Adrenal gland (tissue), 12 donors: ENCODE measurements around the gene TDRD7. TPM values are rescaled to one million over a fixed set of nuclear protein-coding genes. Genes with fewer than 3 reads are reported as not detected.

ENCODE experiments used
- DNase-seq, 7 donors: peaks; one replicate each; pipeline ENCODE4 v3.0.0-alpha.2; 2019 to 2020
- H3K27ac ChIP-seq, 5 donors: fragments of 200-600 bp; sonication (generic) in 4 of 5; 1 replicate in 3 of 5; 2 replicates in 2 of 5; pipeline versions ENCODE4 v1.5.1 to v1.8.0; 2016 to 2020; ENCODE audit warnings: mild to moderate bottlenecking in 1 of 5
- H3K27me3 ChIP-seq: fragments of 200-600 bp; 2 replicates; pipeline ENCODE4 v1.8.0; 2021
- H3K36me3 ChIP-seq, 2 donors: fragments of 200-600 bp; replicated peaks in 1 of 2; 1 replicate in 1 of 2; 2 replicates in 1 of 2; pipeline versions ENCODE4 v1.5.1 to v1.8.0; 2018 to 2022
- H3K4me1 ChIP-seq, 2 donors: fragments of 200-600 bp; replicated peaks in 1 of 2; 1 replicate in 1 of 2; 2 replicates in 1 of 2; pipeline versions ENCODE4 v1.5.1 to v1.8.0; 2018 to 2021
- H3K4me3 ChIP-seq, 4 donors: fragments of 200-600 bp; sonication (generic) in 3 of 4; one replicate each; pipeline ENCODE4 v1.5.1; 2016 to 2018
- H3K9me3 ChIP-seq, 3 donors: fragments of 200-600 bp; sonication (generic) in 1 of 3; replicated peaks in 1 of 3; 1 replicate in 2 of 3; 2 replicates in 1 of 3; pipeline versions ENCODE4 v1.5.1 to v1.8.0; 2016 to 2021
- POLR2A ChIP-seq, 2 donors: fragments of 450-650 bp; IDR thresholded peaks; one replicate each; pipeline ENCODE4 v1.6.1; 2017; ENCODE audit warnings: antibody characterized with exemption in 2 of 2, mild to moderate bottlenecking in 2 of 2, moderate library complexity in 1 of 2
- WGBS, 4 donors: extraction: QIAGEN DNeasy Blood & Tissue Kit in 2 of 4; methylation state at CpG; one replicate each; pipeline versions ENCODE4 v1.1.5 to v1.1.7; 2013 to 2017; 5-methylcytosine and 5-hydroxymethylcytosine counted together
- intact Hi-C, 2 donors: fragments of 100-400 bp; cut with DNase I; formaldehyde crosslinking; loops; one replicate each; pipeline versions ENCODE4 v1.14.1 to v1.15.0; 2022 to 2023
- polyA plus RNA-seq, 3 donors: library from polyadenylated mRNA; stranded (reverse); fragments of 200-250 nt in 2 of 3; fragments of 350-450 nt in 1 of 3; fragmentation: Illumina TruSeq in 1 of 3; extraction: RNeasy Lipid Tissue Mini Kit (QIAGEN cat#74804) in 1 of 3; gene quantifications; one replicate each; pipeline ENCODE4 v1.2.3, GENCODE V29; 2013 to 2014
- total RNA-seq, 9 donors: library from RNA; depleted of rRNA in 4 of 9; stranded (reverse); fragments of >200 nt in 4 of 9; fragments of 120-200 nt in 1 of 9; fragmentation: NEBNext Ultra II Directional in 1 of 9; extraction: Animal tissue kit (Norgen Biotek cat#: 25700) in 1 of 9; gene quantifications; one replicate each; pipeline versions ENCODE4 v1.1.0 to v1.2.4, GENCODE V29; 2013 to 2023
- TF ChIP-seq, protein P1 (sequence below), 6 experiments: fragments of 450-650 bp in 4 of 6; fragments of 200-600 bp in 2 of 6; sonication (generic) in 1 of 6; IDR thresholded peaks; 1 replicate in 5 of 6; 2 replicates in 1 of 6; pipeline versions ENCODE4 v1.5.1 to v1.8.0; 2016 to 2021; ENCODE audit warnings: antibody characterized with exemption in 6 of 6, mild to moderate bottlenecking in 2 of 6, moderate library complexity in 1 of 6
- donor health status: healthy with polysubstance abuse.
- donor health status: Bipolar disorder and iron deficiency.
- donor health status: DM: yes; HTN: yes; CAD: no.
- donor health status: DM: no; HTN: no; CAD: no.
- donor health status: DM: no; HTN: no; CAD: no.
- donor health status: DM: yes; HTN: yes; CAD: no.

Gene TDRD7
- total and polyA plus RNA-seq, 12 donors: 5.2 to 13.3 (median 9.2) TPM

DNA sequence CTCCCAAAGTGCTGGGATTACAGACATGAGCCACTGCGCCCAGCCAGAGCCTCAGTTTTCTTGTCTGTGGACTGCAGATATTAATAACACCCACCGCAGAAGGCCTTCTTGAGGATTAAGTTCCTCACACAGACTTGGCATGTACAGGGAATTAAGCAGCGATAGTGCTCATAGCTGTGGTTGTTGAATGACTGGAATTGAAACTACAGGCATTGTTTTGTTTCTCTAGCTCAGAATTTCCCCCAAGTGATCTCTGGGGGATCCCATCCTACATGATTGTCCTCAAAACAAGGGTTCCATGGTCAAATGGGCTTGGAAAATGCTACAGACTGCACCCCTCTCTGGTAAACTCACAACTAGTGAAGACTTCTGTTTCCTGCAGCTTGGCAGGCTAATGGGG lies 44.2 kb upstream of the TDRD7 start:
- no peaks in the 10 kb centered on the region for H3K4me1 ChIP-seq
- no peaks in the 10 kb centered on the region for H3K27me3 ChIP-seq
- H3K4me3 ChIP-seq: no peak overlapping the region
- no peak for DNase-seq
- TF ChIP-seq, protein P1, sequence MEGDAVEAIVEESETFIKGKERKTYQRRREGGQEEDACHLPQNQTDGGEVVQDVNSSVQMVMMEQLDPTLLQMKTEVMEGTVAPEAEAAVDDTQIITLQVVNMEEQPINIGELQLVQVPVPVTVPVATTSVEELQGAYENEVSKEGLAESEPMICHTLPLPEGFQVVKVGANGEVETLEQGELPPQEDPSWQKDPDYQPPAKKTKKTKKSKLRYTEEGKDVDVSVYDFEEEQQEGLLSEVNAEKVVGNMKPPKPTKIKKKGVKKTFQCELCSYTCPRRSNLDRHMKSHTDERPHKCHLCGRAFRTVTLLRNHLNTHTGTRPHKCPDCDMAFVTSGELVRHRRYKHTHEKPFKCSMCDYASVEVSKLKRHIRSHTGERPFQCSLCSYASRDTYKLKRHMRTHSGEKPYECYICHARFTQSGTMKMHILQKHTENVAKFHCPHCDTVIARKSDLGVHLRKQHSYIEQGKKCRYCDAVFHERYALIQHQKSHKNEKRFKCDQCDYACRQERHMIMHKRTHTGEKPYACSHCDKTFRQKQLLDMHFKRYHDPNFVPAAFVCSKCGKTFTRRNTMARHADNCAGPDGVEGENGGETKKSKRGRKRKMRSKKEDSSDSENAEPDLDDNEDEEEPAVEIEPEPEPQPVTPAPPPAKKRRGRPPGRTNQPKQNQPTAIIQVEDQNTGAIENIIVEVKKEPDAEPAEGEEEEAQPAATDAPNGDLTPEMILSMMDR (IDR thresholded peaks at IDR 0.05): no peak
- no peak overlapping the region for H3K27ac ChIP-seq
- no peaks in the 10 kb centered on the region for H3K9me3 ChIP-seq
- no peaks in the 10 kb centered on the region for H3K36me3 ChIP-seq
- intact Hi-C loops: no loop called here
- WGBS, 4 donors: 79 to 96% (median 86%) methylated on average over 3 of the region's 3 CpGs

DNA sequence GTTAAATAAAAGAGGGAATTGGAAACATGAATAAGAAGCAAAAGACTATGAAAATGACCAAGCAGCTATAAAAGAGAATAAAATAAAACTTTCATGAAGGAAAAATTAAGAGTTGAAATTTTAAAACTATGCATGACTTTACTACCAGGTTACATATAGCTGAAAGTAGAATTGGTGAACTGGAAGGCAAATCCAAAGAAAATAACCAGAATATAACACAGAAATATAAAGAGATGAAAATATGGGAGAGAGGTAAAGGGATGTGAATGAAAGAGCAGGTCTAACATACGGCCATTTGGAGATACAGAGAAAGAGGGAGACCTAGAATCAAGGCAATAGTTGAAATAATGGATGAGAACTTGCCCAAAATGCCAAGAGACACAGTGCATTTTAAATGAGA lies 42.9 kb upstream of the TDRD7 start:
- WGBS, 4 donors: 92 to 97% (median 93%) methylated on average over 1 of the region's 1 CpG
- Histone ChIP-seq H3K4me1 (no peaks in the 10 kb centered on the region), H3K27me3 (no peaks in the 10 kb centered on the region), H3K27ac (no peak overlapping the region), H3K9me3 (no peaks in the 10 kb centered on the region), H3K4me3 (no peak overlapping the region), H3K36me3 (no peaks in the 10 kb centered on the region)
- intact Hi-C loops: no loop called here
- DNase-seq: no peak
- TF ChIP-seq, protein P1 (IDR thresholded peaks at IDR 0.05): no peak
- TF ChIP-seq POLR2A (IDR thresholded peaks at IDR 0.05): no peak

DNA sequence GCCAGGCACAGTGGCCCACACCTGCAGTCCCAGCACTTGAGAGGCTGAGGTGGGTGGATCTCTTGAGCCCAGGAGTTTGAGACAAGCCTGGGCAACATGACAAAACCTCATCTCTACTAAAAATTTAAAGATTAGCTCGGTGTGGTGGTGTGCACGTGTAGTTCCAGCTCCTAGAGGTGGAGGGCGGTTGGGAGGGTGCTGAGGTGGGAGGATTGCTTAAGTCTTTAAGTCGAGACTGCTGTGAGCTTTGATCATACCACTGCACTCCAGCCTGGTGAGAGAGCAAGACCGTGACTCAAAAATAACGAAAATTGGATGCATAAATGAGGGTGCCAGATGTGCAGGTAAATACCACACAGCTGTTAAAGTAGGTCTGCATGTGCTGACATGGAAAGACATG lies 39.3 kb upstream of the TDRD7 start:
- intact Hi-C loops: no loop called here
- no peak overlapping the region for H3K27ac ChIP-seq
- H3K4me3 ChIP-seq: no peak overlapping the region
- H3K27me3 ChIP-seq: no peaks in the 10 kb centered on the region
- no peaks in the 10 kb centered on the region for H3K9me3 ChIP-seq
- WGBS, 4 donors: 81 to 93% (median 85%) methylated on average over 6 of the region's 6 CpGs
- H3K36me3 ChIP-seq: peaks cover 0 to 12% of the 10 kb centered on the region in 2 donors
- no peaks in the 10 kb centered on the region for H3K4me1 ChIP-seq
- TF ChIP-seq POLR2A (IDR thresholded peaks at IDR 0.05): no peak
- TF ChIP-seq, protein P1 (IDR thresholded peaks at IDR 0.05): no peak
- DNase-seq: no peak

DNA sequence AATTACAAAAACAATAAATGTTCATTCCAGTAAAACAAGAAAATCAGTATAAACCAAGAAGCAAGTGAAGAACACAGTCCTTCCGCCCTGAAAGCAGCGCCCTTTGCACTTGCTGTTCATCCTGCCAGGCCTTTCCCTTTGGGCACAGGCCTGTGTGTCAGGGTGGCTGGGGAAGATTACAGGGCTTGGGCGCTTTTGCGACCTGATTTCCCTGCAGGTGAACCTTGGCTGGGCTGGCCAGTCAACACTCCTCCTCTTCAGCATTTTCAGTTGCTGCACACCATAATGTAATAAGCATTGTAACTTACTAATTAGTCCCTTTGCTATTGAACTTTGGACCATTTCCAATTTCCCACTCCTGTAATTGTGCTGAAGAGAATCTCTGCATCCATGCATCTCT lies 38.6 kb upstream of the TDRD7 start:
- 90 to 97% (median 95%) methylated on average over 4 of the region's 4 CpGs for WGBS, 4 donors
- intact Hi-C loops: no loop called here
- H3K27ac ChIP-seq: no peak overlapping the region
- H3K4me3 ChIP-seq: no peak overlapping the region
- H3K9me3 ChIP-seq: no peaks in the 10 kb centered on the region
- TF ChIP-seq, protein P1 (IDR thresholded peaks at IDR 0.05): no peak
- no peak for TF ChIP-seq POLR2A (IDR thresholded peaks at IDR 0.05)
- H3K27me3 ChIP-seq: no peaks in the 10 kb centered on the region
- H3K36me3 ChIP-seq: peaks cover 0 to 12% of the 10 kb centered on the region in 2 donors
- H3K4me1 ChIP-seq: no peaks in the 10 kb centered on the region
- no peak for DNase-seq
